Osteoblast (primary cell): ENCODE results near the gene VWDE. TPM values are rescaled to one million over a fixed set of nuclear protein-coding genes. Genes with fewer than 3 reads are reported as not detected.

ENCODE experiments used
- DNase-seq: peaks from one replicate; pipeline ENCODE4 v3.0.0; 2011; ENCODE audit warnings: low spot score, mixed read lengths; ENCODE audit not compliant: insufficient read length; ENCODE audit errors: missing footprints
- H2AFZ ChIP-seq: 2 replicates; pipeline ENCODE4 v1.6.0; 2011; ENCODE audit warnings: mild to moderate bottlenecking, low read length
- H3K27ac ChIP-seq: 2 replicates; pipeline ENCODE4 v1.5.1; 2011; ENCODE audit warnings: mild to moderate bottlenecking, low read depth, low read length, moderate library complexity
- H3K27me3 ChIP-seq: 2 replicates; pipeline ENCODE4 v1.6.0; 2012; ENCODE audit warnings: mild to moderate bottlenecking, control low read depth, inconsistent platforms, low read length, moderate library complexity; ENCODE audit not compliant: insufficient read depth
- H3K36me3 ChIP-seq: 2 replicates; pipeline ENCODE4 v1.5.1; 2011; ENCODE audit warnings: mild to moderate bottlenecking, low read length, control low read depth, moderate library complexity; ENCODE audit not compliant: insufficient read depth
- H3K4me1 ChIP-seq: 2 replicates; pipeline ENCODE4 v1.5.1; 2011; ENCODE audit warnings: mild to moderate bottlenecking, low read length, control low read depth, moderate library complexity; ENCODE audit not compliant: insufficient read depth
- H3K4me2 ChIP-seq: 2 replicates; pipeline ENCODE4 v1.6.0; 2011; ENCODE audit warnings: mild to moderate bottlenecking, low read length; ENCODE audit not compliant: insufficient read depth
- H3K4me3 ChIP-seq: fragments of 200-600 bp; sonication (generic); 3 replicates; pipeline ENCODE4 v1.5.1; 2012; ENCODE audit warnings: mild to moderate bottlenecking, low read length, inconsistent platforms; ENCODE audit not compliant: insufficient read depth
- H3K79me2 ChIP-seq: 2 replicates; pipeline ENCODE4 v1.6.0; 2012; ENCODE audit warnings: mild to moderate bottlenecking, low read length, control low read depth, inconsistent platforms; ENCODE audit not compliant: insufficient read depth
- H3K9me3 ChIP-seq: 2 replicates; pipeline ENCODE4 v1.5.1; 2011; ENCODE audit warnings: low read depth, low read length, control low read depth
- H4K20me1 ChIP-seq: 2 replicates; pipeline ENCODE4 v1.6.0; 2012; ENCODE audit warnings: mild to moderate bottlenecking, low read length, control low read depth; ENCODE audit not compliant: insufficient read depth
- total RNA-seq: library from RNA; depleted of rRNA; stranded (reverse); fragments of >200 nt; gene quantifications from 2 replicates; pipeline ENCODE4 v1.2.3, GENCODE V29; 2012
- TF ChIP-seq, protein P1 (sequence below): IDR thresholded peaks from 2 replicates; pipeline ENCODE4 v1.5.1; 2011; ENCODE audit warnings: mild to moderate bottlenecking, low read depth, low read length, moderate library complexity; ENCODE audit errors: extremely low read depth

The VWDE gene
- total RNA-seq, 1 donor: under 0.01 TPM

DNA sequence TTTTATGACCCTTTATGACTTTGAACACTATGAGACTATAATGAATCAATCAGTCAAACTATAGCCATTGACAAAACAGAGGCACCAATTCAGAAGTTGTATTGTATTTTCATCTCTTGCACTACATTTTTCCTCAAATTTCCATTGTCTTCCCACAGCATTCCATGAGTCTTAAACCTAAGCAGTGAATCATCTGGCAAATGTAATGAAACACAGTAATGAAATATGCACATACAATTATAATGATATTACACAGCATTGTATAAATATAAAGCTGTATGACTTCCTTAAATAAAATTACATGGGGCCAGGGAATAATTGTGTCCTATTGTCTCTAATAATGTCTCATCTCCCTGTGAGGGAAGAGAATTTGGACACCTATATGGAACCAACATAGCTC lies 45.0 kb downstream of the VWDE start:
- Histone ChIP-seq H3K36me3 (no peaks in the 10 kb centered on the region), H3K9me3 (no peaks in the 10 kb centered on the region), H3K27me3 (no peaks in the 10 kb centered on the region), H2AFZ (no peak overlapping the region), H3K4me3 (no peak overlapping the region), H3K4me1 (no peaks in the 10 kb centered on the region), H4K20me1 (no peaks in the 10 kb centered on the region), H3K79me2 (no peaks in the 10 kb centered on the region), H3K4me2 (no peak overlapping the region), H3K27ac (no peak overlapping the region)
- TF ChIP-seq, protein P1, sequence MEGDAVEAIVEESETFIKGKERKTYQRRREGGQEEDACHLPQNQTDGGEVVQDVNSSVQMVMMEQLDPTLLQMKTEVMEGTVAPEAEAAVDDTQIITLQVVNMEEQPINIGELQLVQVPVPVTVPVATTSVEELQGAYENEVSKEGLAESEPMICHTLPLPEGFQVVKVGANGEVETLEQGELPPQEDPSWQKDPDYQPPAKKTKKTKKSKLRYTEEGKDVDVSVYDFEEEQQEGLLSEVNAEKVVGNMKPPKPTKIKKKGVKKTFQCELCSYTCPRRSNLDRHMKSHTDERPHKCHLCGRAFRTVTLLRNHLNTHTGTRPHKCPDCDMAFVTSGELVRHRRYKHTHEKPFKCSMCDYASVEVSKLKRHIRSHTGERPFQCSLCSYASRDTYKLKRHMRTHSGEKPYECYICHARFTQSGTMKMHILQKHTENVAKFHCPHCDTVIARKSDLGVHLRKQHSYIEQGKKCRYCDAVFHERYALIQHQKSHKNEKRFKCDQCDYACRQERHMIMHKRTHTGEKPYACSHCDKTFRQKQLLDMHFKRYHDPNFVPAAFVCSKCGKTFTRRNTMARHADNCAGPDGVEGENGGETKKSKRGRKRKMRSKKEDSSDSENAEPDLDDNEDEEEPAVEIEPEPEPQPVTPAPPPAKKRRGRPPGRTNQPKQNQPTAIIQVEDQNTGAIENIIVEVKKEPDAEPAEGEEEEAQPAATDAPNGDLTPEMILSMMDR: no peak
- DNase-seq: no peak

DNA sequence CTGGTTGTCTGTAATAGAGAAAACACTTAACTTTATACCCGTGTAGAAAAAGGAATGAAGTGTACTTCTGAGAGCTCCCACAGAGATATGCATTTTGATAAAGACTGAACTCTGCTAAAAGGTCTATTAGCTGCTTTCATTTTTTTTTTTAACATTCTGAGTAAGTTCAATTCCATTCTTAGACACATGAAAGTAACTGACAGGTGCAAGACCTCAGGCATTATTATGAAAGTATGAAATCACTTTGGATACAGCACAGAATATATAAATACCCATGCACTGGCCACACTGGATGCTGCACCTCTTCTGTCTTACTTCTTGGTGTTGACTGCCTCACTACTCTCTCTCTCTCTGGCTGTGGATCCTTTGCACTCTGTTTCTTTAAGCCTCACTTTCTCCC lies 46.2 kb downstream of the VWDE start:
- Histone ChIP-seq H4K20me1 (no peaks in the 10 kb centered on the region), H2AFZ (no peak overlapping the region)
- DNase-seq: no peak

DNA sequence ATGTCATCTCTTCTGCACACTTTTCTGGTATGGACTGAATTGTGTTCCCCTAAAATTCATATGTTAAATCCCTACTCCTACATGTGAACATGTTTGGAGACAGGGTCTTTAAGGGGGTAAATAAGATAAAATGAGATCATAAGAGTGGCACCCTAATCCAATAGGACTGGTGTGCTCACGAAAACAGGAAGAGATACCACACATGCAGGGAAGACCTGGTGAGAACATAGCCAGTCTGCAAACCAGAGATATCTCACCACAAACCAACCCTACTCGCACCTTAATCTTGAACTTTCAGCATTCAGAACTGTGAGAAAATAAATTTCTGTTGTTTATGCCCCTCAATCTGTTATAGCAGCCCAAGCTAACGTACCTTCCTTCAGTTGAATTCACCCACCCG lies 51.8 kb downstream of the VWDE start:
- no peaks in the 10 kb centered on the region for H3K9me3 ChIP-seq
- H3K4me3 ChIP-seq: no peak overlapping the region
- H3K27ac ChIP-seq: no peak overlapping the region
- H2AFZ ChIP-seq: no peak overlapping the region
- H4K20me1 ChIP-seq: no peaks in the 10 kb centered on the region
- no peak overlapping the region for H3K4me2 ChIP-seq
- DNase-seq: no peak
- H3K4me1 ChIP-seq: no peaks in the 10 kb centered on the region
- no peaks in the 10 kb centered on the region for H3K79me2 ChIP-seq
- TF ChIP-seq, protein P1: no peak
- H3K36me3 ChIP-seq: no peaks in the 10 kb centered on the region
- no peaks in the 10 kb centered on the region for H3K27me3 ChIP-seq

More for the DNA sequence above, 46.2 kb downstream of the VWDE start:
- Histone ChIP-seq H3K4me1 (no peaks in the 10 kb centered on the region), H3K27me3 (no peaks in the 10 kb centered on the region), H3K4me2 (no peak overlapping the region), H3K9me3 (no peaks in the 10 kb centered on the region), H3K36me3 (no peaks in the 10 kb centered on the region), H3K4me3 (no peak overlapping the region), H3K79me2 (no peaks in the 10 kb centered on the region), H3K27ac (no peak overlapping the region)
- TF ChIP-seq, protein P1: no peak

DNA sequence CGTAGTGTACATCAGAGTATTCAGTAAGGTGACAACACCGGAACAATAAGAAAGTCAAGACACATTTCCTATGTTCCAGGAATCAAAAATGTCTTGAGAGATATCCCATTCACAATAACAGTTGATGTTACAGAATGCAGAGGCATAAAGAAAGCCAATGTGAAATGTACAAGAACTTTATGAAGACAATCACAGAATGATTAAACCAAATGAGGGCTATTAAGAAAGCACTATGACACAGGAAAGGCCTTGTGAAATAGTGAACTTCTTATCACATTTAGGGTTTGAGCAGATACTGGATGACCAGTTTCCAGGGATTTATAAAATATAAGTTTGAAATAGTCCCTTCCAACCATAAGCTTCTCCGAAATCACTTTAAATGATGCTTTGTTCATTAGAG lies 52.7 kb downstream of the VWDE start:
- no peaks in the 10 kb centered on the region for H3K9me3 ChIP-seq
- no peaks in the 10 kb centered on the region for H3K79me2 ChIP-seq
- no peak overlapping the region for H2AFZ ChIP-seq
- no peak for DNase-seq
- no peaks in the 10 kb centered on the region for H3K36me3 ChIP-seq
- no peak overlapping the region for H3K4me3 ChIP-seq
- H3K4me2 ChIP-seq: no peak overlapping the region
- TF ChIP-seq, protein P1: no peak
- H3K27me3 ChIP-seq: no peaks in the 10 kb centered on the region
- H3K4me1 ChIP-seq: no peaks in the 10 kb centered on the region
- no peaks in the 10 kb centered on the region for H4K20me1 ChIP-seq
- H3K27ac ChIP-seq: no peak overlapping the region
